ENCODE measurements around the gene KRT25. TPM values are rescaled to one million over a fixed set of nuclear protein-coding genes. Genes with fewer than 3 reads are reported as not detected.

KRT25 gene
- total and polyA plus RNA-seq, 2 donors from 2014 or later = not detected

DNA sequence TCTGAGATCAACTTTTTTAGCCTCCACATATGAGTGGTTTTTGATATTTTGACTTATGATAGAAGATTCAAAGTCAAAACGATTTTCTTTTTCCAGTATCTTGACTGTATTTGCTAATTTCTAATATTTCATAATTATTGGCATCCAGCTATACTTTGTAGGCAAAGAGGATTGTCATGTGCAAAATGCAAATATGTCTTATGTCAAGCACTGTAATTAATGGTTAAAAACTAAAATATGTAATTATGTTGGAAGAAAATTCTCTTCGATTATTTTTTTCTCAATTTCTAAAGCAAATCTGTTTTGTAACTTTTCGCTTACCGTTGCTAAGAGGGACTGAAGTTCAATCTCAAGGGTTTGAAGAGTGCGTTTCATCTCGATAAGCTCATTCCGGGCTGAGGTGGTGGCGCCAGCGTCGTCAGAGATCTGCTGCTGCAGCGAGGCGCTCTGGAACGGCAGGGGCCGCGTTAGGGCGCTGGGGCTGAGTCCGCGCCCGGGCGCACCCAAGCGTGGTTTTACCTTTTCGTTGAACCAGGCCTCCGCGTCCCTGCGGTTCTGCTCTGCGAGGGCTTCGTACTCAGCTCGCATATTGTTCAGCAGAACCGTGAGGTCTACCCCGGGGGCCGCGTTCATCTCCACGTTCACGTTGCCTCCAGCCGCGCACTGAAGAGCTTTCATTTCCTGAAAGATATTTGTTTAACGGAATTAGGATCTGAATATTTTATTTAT lies 24.2 kb upstream of the KRT25 start:
- H3K9ac ChIP-seq (ENCODE audit: low read length in 3 of 3) = no peak overlapping the region
- H3K4me3 ChIP-seq (ENCODE audit: low read length in 3 of 3) = peak overlapping the region in 1 of 3 donors; percentile 11
- TF ChIP-seq, protein P1, sequence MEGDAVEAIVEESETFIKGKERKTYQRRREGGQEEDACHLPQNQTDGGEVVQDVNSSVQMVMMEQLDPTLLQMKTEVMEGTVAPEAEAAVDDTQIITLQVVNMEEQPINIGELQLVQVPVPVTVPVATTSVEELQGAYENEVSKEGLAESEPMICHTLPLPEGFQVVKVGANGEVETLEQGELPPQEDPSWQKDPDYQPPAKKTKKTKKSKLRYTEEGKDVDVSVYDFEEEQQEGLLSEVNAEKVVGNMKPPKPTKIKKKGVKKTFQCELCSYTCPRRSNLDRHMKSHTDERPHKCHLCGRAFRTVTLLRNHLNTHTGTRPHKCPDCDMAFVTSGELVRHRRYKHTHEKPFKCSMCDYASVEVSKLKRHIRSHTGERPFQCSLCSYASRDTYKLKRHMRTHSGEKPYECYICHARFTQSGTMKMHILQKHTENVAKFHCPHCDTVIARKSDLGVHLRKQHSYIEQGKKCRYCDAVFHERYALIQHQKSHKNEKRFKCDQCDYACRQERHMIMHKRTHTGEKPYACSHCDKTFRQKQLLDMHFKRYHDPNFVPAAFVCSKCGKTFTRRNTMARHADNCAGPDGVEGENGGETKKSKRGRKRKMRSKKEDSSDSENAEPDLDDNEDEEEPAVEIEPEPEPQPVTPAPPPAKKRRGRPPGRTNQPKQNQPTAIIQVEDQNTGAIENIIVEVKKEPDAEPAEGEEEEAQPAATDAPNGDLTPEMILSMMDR (IDR thresholded peaks at IDR 0.05; ENCODE audit: borderline replicate concordance, extremely low read depth, insufficient read depth) = no peak
- no peaks in the 10 kb centered on the region for H3K36me3 ChIP-seq (ENCODE audit: control insufficient read depth in 2 of 3, insufficient read depth in 3 of 3, low read length in 3 of 3)
- H3K4me1 ChIP-seq (ENCODE audit: control insufficient read depth in 2 of 3, insufficient read depth in 2 of 3, low read depth in 1 of 3, low read length in 3 of 3) = no peaks in the 10 kb centered on the region
- no peak overlapping the region for H3K27ac ChIP-seq (ENCODE audit: low read depth in 2 of 2, low read length in 2 of 2)
- H3K9me3 ChIP-seq (ENCODE audit: control insufficient read depth in 2 of 3, insufficient read depth in 1 of 3, low read length in 3 of 3) = no peaks in the 10 kb centered on the region
- FAIRE-seq (no peak), DNase-seq (peak in 2 of 5 donors; percentile 31 to 36)
- intact Hi-C loops (cut with DNase I) = no loop called here
- H3K27me3 ChIP-seq (ENCODE audit: control insufficient read depth, insufficient read depth, low read length) = no peaks in the 10 kb centered on the region

DNA sequence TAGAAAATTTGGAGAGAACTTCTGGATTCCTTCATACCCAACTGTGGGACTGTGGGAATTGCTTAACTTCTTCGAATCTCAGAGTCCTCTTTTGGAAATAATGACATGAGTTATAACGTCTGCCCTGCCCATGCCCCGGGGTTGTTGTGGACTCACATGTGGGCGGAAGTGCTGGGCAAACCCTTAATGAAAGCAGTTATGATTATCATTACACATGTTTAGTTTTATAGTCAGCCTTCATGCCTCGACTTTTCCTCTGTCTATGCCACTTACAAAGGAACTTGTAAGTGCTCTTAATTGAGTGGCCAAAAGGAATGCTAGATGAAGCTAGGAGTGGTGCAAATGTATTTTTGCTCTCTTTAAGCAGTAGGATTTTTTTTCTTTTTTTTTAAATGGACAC lies 23.3 kb upstream of the KRT25 start:
- no peaks in the 10 kb centered on the region for H3K36me3 ChIP-seq (ENCODE audit: control insufficient read depth in 2 of 3, insufficient read depth in 3 of 3, low read length in 3 of 3)
- intact Hi-C loops (cut with DNase I) = no loop called here
- H3K4me1 ChIP-seq (ENCODE audit: control insufficient read depth in 2 of 3, insufficient read depth in 2 of 3, low read depth in 1 of 3, low read length in 3 of 3) = no peaks in the 10 kb centered on the region
- no peak overlapping the region for H3K27ac ChIP-seq (ENCODE audit: low read depth in 2 of 2, low read length in 2 of 2)
- DNase-seq (no peak), FAIRE-seq (no peak)
- TF ChIP-seq, protein P1 (IDR thresholded peaks at IDR 0.05; ENCODE audit: borderline replicate concordance, extremely low read depth, insufficient read depth) = no peak
- no peaks in the 10 kb centered on the region for H3K27me3 ChIP-seq (ENCODE audit: control insufficient read depth, insufficient read depth, low read length)
- no peaks in the 10 kb centered on the region for H3K9me3 ChIP-seq (ENCODE audit: control insufficient read depth in 2 of 3, insufficient read depth in 1 of 3, low read length in 3 of 3)
- no peak overlapping the region for H3K4me3 ChIP-seq (ENCODE audit: low read length in 3 of 3)
- H3K9ac ChIP-seq (ENCODE audit: low read length in 3 of 3) = no peak overlapping the region

DNA sequence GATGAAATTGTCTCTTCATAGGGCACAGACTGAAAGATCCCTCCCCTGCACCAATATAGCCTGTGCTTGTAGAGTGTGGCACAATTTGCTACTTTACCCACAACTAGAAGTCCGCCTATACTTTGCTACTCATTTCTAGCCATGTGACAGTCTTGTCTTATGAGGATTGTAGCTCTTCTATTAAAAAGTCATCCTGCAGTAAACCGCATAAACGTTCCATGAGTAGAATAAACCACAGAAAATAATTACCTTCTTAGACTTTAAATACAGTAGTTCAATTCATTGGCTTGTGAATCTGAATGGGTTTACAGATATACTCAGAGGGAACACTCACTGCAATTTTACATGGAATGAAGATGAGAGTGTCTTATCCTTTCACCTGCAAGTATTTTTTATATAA lies 22.8 kb upstream of the KRT25 start:
- FAIRE-seq (no peak), DNase-seq (no peak)
- H3K4me3 ChIP-seq (ENCODE audit: low read length in 3 of 3) = no peak overlapping the region
- TF ChIP-seq, protein P1 (IDR thresholded peaks at IDR 0.05; ENCODE audit: borderline replicate concordance, extremely low read depth, insufficient read depth) = no peak
- no peaks in the 10 kb centered on the region for H3K9me3 ChIP-seq (ENCODE audit: control insufficient read depth in 2 of 3, insufficient read depth in 1 of 3, low read length in 3 of 3)
- no peak overlapping the region for H3K9ac ChIP-seq (ENCODE audit: low read length in 3 of 3)
- H3K4me1 ChIP-seq (ENCODE audit: control insufficient read depth in 2 of 3, insufficient read depth in 2 of 3, low read depth in 1 of 3, low read length in 3 of 3) = no peaks in the 10 kb centered on the region
- no peaks in the 10 kb centered on the region for H3K27me3 ChIP-seq (ENCODE audit: control insufficient read depth, insufficient read depth, low read length)
- H3K27ac ChIP-seq (ENCODE audit: low read depth in 2 of 2, low read length in 2 of 2) = no peak overlapping the region
- H3K36me3 ChIP-seq (ENCODE audit: control insufficient read depth in 2 of 3, insufficient read depth in 3 of 3, low read length in 3 of 3) = no peaks in the 10 kb centered on the region
- intact Hi-C loops (cut with DNase I) = no loop called here
